Measurements from ENCODE around the gene MAPK6.

Gene MAPK6

GRCh38 chr15:52031556-52031955 is 12.5 kb downstream of the MAPK6 start:
- no peak overlapping the region for H3K4me3 ChIP-seq (ENCODE audit: low read depth, low read length)
- TF ChIP-seq KLF7 (tag by site-specific recombination; IDR thresholded peaks at IDR 0.05; ENCODE audit: borderline replicate concordance) (no peak), ZNF391 (tag by site-specific recombination; IDR thresholded peaks at IDR 0.05; ENCODE audit: borderline replicate concordance, low read depth) (no peak), ZXDB (tag by site-specific recombination; IDR thresholded peaks at IDR 0.05) (no peak), ZSCAN16 (tag by site-specific recombination; IDR thresholded peaks at IDR 0.05) (no peak), ZBTB10 (tag by site-specific recombination; IDR thresholded peaks at IDR 0.05) (no peak), ZNF223 (tag by site-specific recombination; IDR thresholded peaks at IDR 0.05) (no peak), ZNF626 (tag by site-specific recombination; IDR thresholded peaks at IDR 0.05) (no peak)
- TF ChIP-seq, protein P1, sequence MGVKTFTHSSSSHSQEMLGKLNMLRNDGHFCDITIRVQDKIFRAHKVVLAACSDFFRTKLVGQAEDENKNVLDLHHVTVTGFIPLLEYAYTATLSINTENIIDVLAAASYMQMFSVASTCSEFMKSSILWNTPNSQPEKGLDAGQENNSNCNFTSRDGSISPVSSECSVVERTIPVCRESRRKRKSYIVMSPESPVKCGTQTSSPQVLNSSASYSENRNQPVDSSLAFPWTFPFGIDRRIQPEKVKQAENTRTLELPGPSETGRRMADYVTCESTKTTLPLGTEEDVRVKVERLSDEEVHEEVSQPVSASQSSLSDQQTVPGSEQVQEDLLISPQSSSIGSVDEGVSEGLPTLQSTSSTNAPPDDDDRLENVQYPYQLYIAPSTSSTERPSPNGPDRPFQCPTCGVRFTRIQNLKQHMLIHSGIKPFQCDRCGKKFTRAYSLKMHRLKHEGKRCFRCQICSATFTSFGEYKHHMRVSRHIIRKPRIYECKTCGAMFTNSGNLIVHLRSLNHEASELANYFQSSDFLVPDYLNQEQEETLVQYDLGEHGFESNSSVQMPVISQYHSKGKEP (tag by site-specific recombination; IDR thresholded peaks at IDR 0.05), result no peak
- TF ChIP-seq, protein P2, sequence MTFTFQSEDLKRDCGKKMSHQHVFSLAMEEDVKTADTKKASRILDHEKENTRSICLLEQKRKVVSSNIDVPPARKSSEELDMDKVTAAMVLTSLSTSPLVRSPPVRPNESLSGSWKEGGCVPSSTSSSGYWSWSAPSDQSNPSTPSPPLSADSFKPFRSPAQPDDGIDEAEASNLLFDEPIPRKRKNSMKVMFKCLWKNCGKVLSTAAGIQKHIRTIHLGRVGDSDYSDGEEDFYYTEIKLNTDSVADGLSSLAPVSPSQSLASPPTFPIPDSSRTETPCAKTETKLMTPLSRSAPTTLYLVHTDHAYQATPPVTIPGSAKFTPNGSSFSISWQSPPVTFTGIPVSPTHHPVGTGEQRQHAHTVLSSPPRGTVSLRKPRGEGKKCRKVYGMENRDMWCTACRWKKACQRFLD (tag by site-specific recombination; IDR thresholded peaks at IDR 0.05), result no peak
- no peaks in the 10 kb centered on the region; a peak in 1 of 3 replicates for H3K36me3 ChIP-seq (ENCODE audit: control insufficient read depth in 2 of 2, insufficient read depth in 1 of 2, low read length in 2 of 2)
- no peaks in the 10 kb centered on the region for H3K9me3 ChIP-seq (ENCODE audit: control insufficient read depth, insufficient read depth, low read depth, low read length)
- H3K4me1 ChIP-seq (ENCODE audit: control insufficient read depth, insufficient read depth, low read length), result no peaks in the 10 kb centered on the region
- CTCF ChIA-PET, result interaction anchor here (0.7 kb wide), 1 partner anchor 81 kb away, joined by 3 read pairs; no protein-coding TSS in a partner anchor
- no peak overlapping the region for H3K27ac ChIP-seq (ENCODE audit: extremely low read depth, low read depth, low read length)
- POLR2A ChIA-PET, result no interaction called here

DNA sequence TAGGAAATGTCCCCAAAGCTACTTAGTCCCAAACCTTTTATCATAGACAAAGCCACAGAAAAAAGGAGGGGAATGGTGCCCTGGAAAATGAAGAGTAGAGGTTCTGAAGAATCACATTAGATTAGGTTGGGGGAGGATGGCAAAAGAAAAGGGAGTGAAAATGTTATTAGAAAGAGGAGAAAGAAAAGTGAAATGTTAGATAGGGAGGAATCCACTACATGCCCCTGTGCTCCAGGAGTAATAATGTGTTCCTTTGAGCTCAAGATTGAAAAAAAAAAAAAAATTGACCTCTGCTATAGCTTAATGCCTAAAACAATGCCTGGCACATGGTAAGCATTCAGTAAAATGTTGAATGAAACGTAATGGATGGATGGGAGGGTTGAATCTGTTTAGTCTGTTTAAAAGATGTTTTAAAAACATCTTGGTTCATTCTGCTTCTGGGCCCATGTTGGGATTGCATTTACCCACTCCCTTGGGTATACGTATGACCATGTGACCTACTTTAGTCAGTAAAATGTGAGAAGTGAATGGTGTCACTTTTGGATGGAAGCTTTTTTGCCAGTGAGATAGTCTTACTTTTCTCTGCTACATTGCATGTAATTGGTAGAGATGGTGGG is 19.0 kb downstream of the MAPK6 start:
- no peaks in the 10 kb centered on the region for H3K9me3 ChIP-seq (ENCODE audit: control insufficient read depth, insufficient read depth, low read depth, low read length)
- ChIA-PET CTCF (interaction anchor here (0.5 kb wide), 1 partner anchor 34 kb away, joined by 3 read pairs; no protein-coding TSS in a partner anchor), POLR2A (no interaction called here)
- H3K4me1 ChIP-seq (ENCODE audit: control insufficient read depth, insufficient read depth, low read length), result peaks cover 15% of the 10 kb centered on the region
- H3K4me3 ChIP-seq (ENCODE audit: low read depth, low read length), result no peak overlapping the region
- no peaks in the 10 kb centered on the region for H3K36me3 ChIP-seq (ENCODE audit: control insufficient read depth in 2 of 2, insufficient read depth in 1 of 2, low read length in 2 of 2)
- no peak overlapping the region for H3K27ac ChIP-seq (ENCODE audit: extremely low read depth, low read depth, low read length)
- TF ChIP-seq FEZF1 (tag by site-specific recombination; IDR thresholded peaks at IDR 0.05) (no peak), PRDM10 (tag by site-specific recombination; IDR thresholded peaks at IDR 0.05) (peak; percentile 92), ZNF785 (tag by site-specific recombination; IDR thresholded peaks at IDR 0.05) (no peak), BCL11A (tag by site-specific recombination; IDR thresholded peaks at IDR 0.05; ENCODE audit: low read depth) (no peak), IKZF3 (tag by site-specific recombination; IDR thresholded peaks at IDR 0.05) (no peak), ZNF155 (tag by site-specific recombination; IDR thresholded peaks at IDR 0.05) (no peak), ZNF362 (tag by site-specific recombination; IDR thresholded peaks at IDR 0.05) (peak; percentile 46; the same call in 1 of the 2 replicates), ZBTB17 (tag by site-specific recombination; IDR thresholded peaks at IDR 0.05) (0 out of 2 replicates have a peak, but pooled peaks have one; percentile 19), ZNF274 (IDR thresholded peaks at IDR 0.05; ENCODE audit: low read length) (no peak), ZNF274 (tag by site-specific recombination; IDR thresholded peaks at IDR 0.05; ENCODE audit: borderline replicate concordance) (no peak), ZBTB7A (tag by site-specific recombination; IDR thresholded peaks at IDR 0.05; ENCODE audit: low read depth) (no peak), ZNF311 (tag by site-specific recombination; IDR thresholded peaks at IDR 0.05; ENCODE audit: borderline replicate concordance) (no peak), ZFP69B (tag by site-specific recombination; IDR thresholded peaks at IDR 0.05) (peak; percentile 37; the same call in 1 of the 2 replicates), ZNF157 (tag by site-specific recombination; IDR thresholded peaks at IDR 0.05) (no peak)
- TF ChIP-seq, protein P3, sequence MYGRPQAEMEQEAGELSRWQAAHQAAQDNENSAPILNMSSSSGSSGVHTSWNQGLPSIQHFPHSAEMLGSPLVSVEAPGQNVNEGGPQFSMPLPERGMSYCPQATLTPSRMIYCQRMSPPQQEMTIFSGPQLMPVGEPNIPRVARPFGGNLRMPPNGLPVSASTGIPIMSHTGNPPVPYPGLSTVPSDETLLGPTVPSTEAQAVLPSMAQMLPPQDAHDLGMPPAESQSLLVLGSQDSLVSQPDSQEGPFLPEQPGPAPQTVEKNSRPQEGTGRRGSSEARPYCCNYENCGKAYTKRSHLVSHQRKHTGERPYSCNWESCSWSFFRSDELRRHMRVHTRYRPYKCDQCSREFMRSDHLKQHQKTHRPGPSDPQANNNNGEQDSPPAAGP (tag by site-specific recombination; IDR thresholded peaks at IDR 0.05), result no peak
